K562 (cell line): ENCODE results near the gene SYNE1. TPM values are rescaled to one million over a fixed set of nuclear protein-coding genes. Genes with fewer than 3 reads are reported as not detected.

Experiments used
- ATAC-seq: fragments of 200-7000 bp; cut with Tn5 transposase; 3 replicates; pipeline ENCODE4 v1.9.1; 2020; ENCODE audit warnings: moderate library complexity
- BruUV-seq: library from RNA; stranded (reverse); fragments of 400-500 nt; replicated peaks from 2 replicates; lab custom pipeline; 2021; lab: Mats Ljungman, UMichigan
- CTCF ChIA-PET: fragments of 300-600 bp; formaldehyde crosslinking; extraction: SDS; loops from one replicate; lab custom pipeline; 2021; ENCODE audit warnings: low intra/inter-chr PET ratio; lab: Yijun Ruan, JAX
- POLR2A ChIA-PET: fragments of 300-600, 350-650 bp; sonication (Branson Sonifier 250); formaldehyde crosslinking; extraction: SDS; loops from one replicate; lab custom pipeline; 2021; ENCODE audit warnings: antibody characterized with exemption, inconsistent platforms; lab: Yijun Ruan, JAX
- DNase-seq, 4 experiments: peaks; one replicate each; pipeline versions ENCODE4 v3.0.0 to v3.0.0-alpha.2; 2011 to 2018; ENCODE audit warnings: low spot score in 3 of 4, mixed read lengths in 3 of 4; ENCODE audit errors: extremely low read depth in 1 of 4
- FAIRE-seq: peaks from 2 replicates; lab custom pipeline; 2011; peaks lifted over from hg19 to GRCh38; lab: Jason Lieb, UNC
- H2AFZ ChIP-seq: 2 replicates; pipeline ENCODE4 v1.6.0; 2011; ENCODE audit warnings: low read depth, low read length, control low read depth, inconsistent platforms
- H3K27ac ChIP-seq: fragments of 200-600 bp; 3 replicates; pipeline ENCODE4 v1.8.0; 2011; ENCODE audit warnings: low read depth, mild to moderate bottlenecking, control low read depth, inconsistent platforms, low read length, moderate library complexity, mixed read lengths; ENCODE audit errors: extremely low read depth
- H3K27me3 ChIP-seq, 2 experiments: fragments of 300-600 bp in 1 of 2; 2 replicates in 1 of 2; 3 replicates in 1 of 2; pipeline versions ENCODE4 v1.6.0 to v1.8.0; 2011; ENCODE audit warnings: inconsistent platforms in 2 of 2, low read length in 2 of 2, mild to moderate bottlenecking in 1 of 2, mixed read lengths in 1 of 2, moderate library complexity in 1 of 2; ENCODE audit not compliant: control insufficient read depth in 2 of 2, insufficient read depth in 2 of 2
- H3K36me3 ChIP-seq: fragments of 300-600 bp; 3 replicates; pipeline ENCODE4 v1.8.0; 2011; ENCODE audit warnings: mild to moderate bottlenecking, low read length, inconsistent platforms; ENCODE audit not compliant: control insufficient read depth, insufficient read depth
- H3K4me1 ChIP-seq, 2 experiments: fragments of 200-600 bp in 1 of 2; replicated peaks in 1 of 2; 2 replicates in 1 of 2; 3 replicates in 1 of 2; pipeline versions ENCODE4 v1.5.1 to v1.8.0; 2011; ENCODE audit warnings: inconsistent platforms in 2 of 2, low read length in 2 of 2, mild to moderate bottlenecking in 1 of 2, mixed read lengths in 1 of 2, moderate library complexity in 1 of 2; ENCODE audit not compliant: control insufficient read depth in 2 of 2, insufficient read depth in 2 of 2
- H3K4me2 ChIP-seq: 2 replicates; pipeline ENCODE4 v1.6.1; 2011; ENCODE audit warnings: low read length, control low read depth, inconsistent platforms, mixed read lengths; ENCODE audit not compliant: insufficient read depth
- H3K4me3 ChIP-seq: fragments of 200-600 bp; sonication (generic), shearing (Covaris generic); 2 replicates; pipeline ENCODE4 v1.5.1; 2016; ENCODE audit warnings: control low read depth, inconsistent platforms
- H3K79me2 ChIP-seq: fragments of 200-600 bp; 3 replicates; pipeline ENCODE4 v1.8.0; 2011; ENCODE audit warnings: low read length, inconsistent platforms; ENCODE audit not compliant: control insufficient read depth, insufficient read depth
- H3K9ac ChIP-seq, 2 experiments: 2 replicates each; pipeline versions ENCODE4 v1.6.0 to v1.6.1; 2011; ENCODE audit warnings: low read depth in 2 of 2, low read length in 2 of 2, control low read depth in 1 of 2, inconsistent platforms in 1 of 2, mild to moderate bottlenecking in 1 of 2, mixed read lengths in 1 of 2; ENCODE audit not compliant: insufficient read depth in 1 of 2
- H3K9me1 ChIP-seq: one replicate; pipeline ENCODE4 v1.6.0; 2011; ENCODE audit warnings: inconsistent platforms, mild to moderate bottlenecking, low read length, moderate library complexity; ENCODE audit not compliant: control insufficient read depth, insufficient read depth
- H3K9me3 ChIP-seq: replicated peaks from 2 replicates; pipeline ENCODE4 v1.5.1; 2011; ENCODE audit warnings: low read depth, low read length, inconsistent platforms; ENCODE audit not compliant: control insufficient read depth, insufficient read depth
- H4K20me1 ChIP-seq: replicated peaks from 2 replicates; pipeline ENCODE4 v1.6.1; 2011; ENCODE audit warnings: low read length, inconsistent platforms, mixed read lengths; ENCODE audit not compliant: control insufficient read depth, insufficient read depth
- CAMTA2 ChIP-seq: fragments of 250-450 bp; sonication (Bioruptor Pico); conservative IDR thresholded peaks from 2 replicates; pipeline ENCODE4 v1.5.1; 2022
- FIP1L1 ChIP-seq: fragments of 200-400 bp; formaldehyde crosslinking; IDR thresholded peaks from 2 replicates; pipeline ENCODE4 v1.6.1; 2018; ENCODE audit warnings: mild to moderate bottlenecking, low read depth, low read length; ENCODE audit not compliant: poor library complexity, severe bottlenecking
- HOMEZ ChIP-seq: fragments of 250-450 bp; sonication (Bioruptor Pico); IDR thresholded peaks from 2 replicates; pipeline ENCODE4 v1.4.0; 2020; ENCODE audit warnings: mild to moderate bottlenecking, moderate library complexity
- NR2C1 ChIP-seq, 2 experiments: fragments of 450-650 bp; IDR thresholded peaks; 2 replicates each; pipeline ENCODE4 v1.6.1; 2017; ENCODE audit warnings: mild to moderate bottlenecking in 2 of 2, antibody characterized with exemption in 1 of 2, inconsistent platforms in 1 of 2, missing compliant biosample characterization in 1 of 2, missing genetic modification characterization in 1 of 2
- TSC22D4 ChIP-seq: fragments of 450-650 bp; IDR thresholded peaks from 2 replicates; pipeline ENCODE4 v1.6.1; 2016; ENCODE audit warnings: missing genetic modification characterization, missing biosample characterization, control low read depth
- ZNF445 ChIP-seq: fragments of 250-450 bp; sonication (Bioruptor Pico); IDR thresholded peaks from 2 replicates; pipeline ENCODE4 v1.4.0; 2020; ENCODE audit warnings: low read depth, mild to moderate bottlenecking, moderate library complexity
- ZNF57 ChIP-seq: fragments of 450-650 bp; formaldehyde crosslinking; IDR thresholded peaks from 2 replicates; pipeline ENCODE4 v1.4.0; 2020; ENCODE audit warnings: mild to moderate bottlenecking, moderate library complexity
- ZNF584 ChIP-seq: fragments of 200-800 bp; sonication (Bioruptor generic); IDR thresholded peaks from 2 replicates; pipeline ENCODE4 v1.6.1; 2016; ENCODE audit warnings: low read depth, mild to moderate bottlenecking, missing genetic modification characterization, missing compliant biosample characterization
- ZNF668 ChIP-seq: fragments of 250-450 bp; sonication (Bioruptor Pico); IDR thresholded peaks from 2 replicates; pipeline ENCODE4 v1.8.0; 2022; ENCODE audit warnings: mild to moderate bottlenecking, inconsistent platforms
- ZNF79 ChIP-seq: fragments of 250-450 bp; sonication (Bioruptor Pico); IDR thresholded peaks from 2 replicates; pipeline ENCODE4 v1.4.0; 2020; ENCODE audit warnings: low read depth, mild to moderate bottlenecking, moderate library complexity
- WGBS: fragments of 100-300 bp; shearing (Covaris generic); methylation state at CpG from one replicate; pipeline ENCODE4 v1.1.6; 2016; ENCODE audit warnings: low coverage, mixed read lengths; ENCODE audit not compliant: insufficient coverage; ENCODE audit errors: missing lambda C conversion rate; 5-methylcytosine and 5-hydroxymethylcytosine counted together
- in situ Hi-C: fragments of 300-500 bp; cut with MboI; formaldehyde crosslinking; loops from 4 replicates; pipeline ENCODE4 v1.15.0; 2018; ENCODE audit warnings: inconsistent platforms, mixed read lengths
- intact Hi-C: fragments of 100-400 bp; cut with micrococcal nuclease; formaldehyde crosslinking; loops from 2 replicates; pipeline ENCODE4 v1.14.2; 2022
- polyA plus RNA-seq, 8 experiments: library from polyadenylated mRNA; depleted of rRNA in 4 of 8; stranded (reverse) in 5 of 8; unstranded in 3 of 8; fragments of >200 nt; fragmentation: Nextera tagmentation in 2 of 8; fragmentation: Illumina TruSeq in 1 of 8; extraction: Ambion mirVana in 2 of 8; extraction: Trizol in 1 of 8; gene quantifications; 2 replicates each; pipeline versions ENCODE4 v1.2.1 to v1.2.3, GENCODE V29; 2011 to 2014; ENCODE audit warnings: inconsistent platforms in 1 of 8, missing spikeins in 1 of 8
- total RNA-seq, 7 experiments: library from RNA; depleted of rRNA in 6 of 7; stranded (reverse); fragments of >200 nt in 6 of 7; fragmentation: Illumina TruSeq in 2 of 7; extraction: Trizol in 2 of 7; gene quantifications; 2 replicates each; pipeline versions ENCODE4 v1.2.1 to v1.2.3, GENCODE V29; 2011 to 2021; ENCODE audit warnings: low replicate concordance in 1 of 7

The SYNE1 gene
- total and polyA plus RNA-seq, 9 of the 15 experiments (the other 6 are each of a cell fraction or from before 2014, with no cell fraction given): under 0.01 to 0.42 (median 0.08) TPM; not detected in 1

GRCh38 chr6:152089992-152090391 is 547.2 kb downstream of the SYNE1 start (continued):
- TF ChIP-seq ZNF584 (CRISPR knock-in tag) (no peak), ZNF57 (CRISPR knock-in tag) (no peak), TSC22D4 (tag) (no peak), NR2C1 (IDR thresholded peaks at IDR 0.05) (no peak), NR2C1 (tag; IDR thresholded peaks at IDR 0.05) (no peak), ZNF445 (CRISPR knock-in tag) (no peak)

- intact Hi-C loops: no loop called here
- DNase-seq (no peak), ATAC-seq (no peak)
- H3K36me3 ChIP-seq: no peaks in the 10 kb centered on the region
- no peaks in the 10 kb centered on the region for H3K9me1 ChIP-seq
- in situ Hi-C loops: no loop called here
- POLR2A ChIA-PET: no interaction called here
- no peak overlapping the region for H3K4me3 ChIP-seq
- WGBS: 0% methylated on average over 1 of the region's 1 CpG
- no peaks in the 10 kb centered on the region for H3K4me1 ChIP-seq
- no peak overlapping the region for H3K27ac ChIP-seq
- no TSS peak for BruUV-seq
- H3K27me3 ChIP-seq: no peaks in the 10 kb centered on the region
- no peaks in the 10 kb centered on the region for H3K79me2 ChIP-seq
- no peak for TF ChIP-seq CAMTA2 (CRISPR knock-in tag)
- no peak for TF ChIP-seq FIP1L1
- no peak for TF ChIP-seq ZNF79 (CRISPR knock-in tag)
- TF ChIP-seq ZNF668 (CRISPR knock-in tag): no peak
- no peak for TF ChIP-seq HOMEZ
- TF ChIP-seq, all 486 proteins: peak for 0
- CTCF ChIA-PET: no interaction called here
- H4K20me1 ChIP-seq: no peaks in the 10 kb centered on the region
- no peaks in the 10 kb centered on the region for H3K9me3 ChIP-seq
- H2AFZ ChIP-seq: no peak overlapping the region
- H3K4me2 ChIP-seq: no peak overlapping the region
- FAIRE-seq: no peak
- no peak overlapping the region for H3K9ac ChIP-seq
Observed at GRCh38 chr6:152087701-152088100, 549.5 kb downstream of the SYNE1 start.
